Stimulated activated CD4-positive, alpha-beta T cell treated with anti-CD3 and anti-CD28 coated beads, Interleukin-2, amount 100 ng/mL, for 24 hours (primary cell): Measurements from ENCODE around the gene TGFBR3.

Source experiments
- DNase-seq, 2 donors: peaks; one replicate each; pipeline ENCODE4 v3.0.0-alpha.2; 2020

The TGFBR3 gene

GRCh38 chr1:91796390-91796654, 89.6 kb downstream of the TGFBR3 start:
- DNase-seq: no peak

GRCh38 chr1:91795591-91796389, 90.2 kb downstream of the TGFBR3 start:
- no peak for DNase-seq

DNA sequence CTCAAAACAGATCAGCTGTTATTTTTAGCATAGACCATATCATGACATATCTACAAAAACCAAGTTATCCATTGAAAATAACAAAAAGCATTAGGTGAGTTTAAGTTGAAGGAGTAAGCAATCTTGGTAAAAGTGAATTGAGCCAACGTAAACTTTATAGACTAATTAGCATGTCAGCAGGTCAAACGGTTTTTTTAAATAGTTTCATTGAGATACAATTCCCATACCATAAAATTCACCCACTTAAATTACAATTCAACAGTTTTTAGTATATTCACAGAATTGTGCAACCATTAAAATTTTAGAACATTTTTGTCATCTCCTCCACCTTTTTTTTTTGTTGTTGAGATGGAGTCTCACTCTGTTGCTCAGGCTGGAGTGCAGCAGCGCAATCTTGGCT, 92.1 kb downstream of the TGFBR3 start:
- DNase-seq: no peak

DNA sequence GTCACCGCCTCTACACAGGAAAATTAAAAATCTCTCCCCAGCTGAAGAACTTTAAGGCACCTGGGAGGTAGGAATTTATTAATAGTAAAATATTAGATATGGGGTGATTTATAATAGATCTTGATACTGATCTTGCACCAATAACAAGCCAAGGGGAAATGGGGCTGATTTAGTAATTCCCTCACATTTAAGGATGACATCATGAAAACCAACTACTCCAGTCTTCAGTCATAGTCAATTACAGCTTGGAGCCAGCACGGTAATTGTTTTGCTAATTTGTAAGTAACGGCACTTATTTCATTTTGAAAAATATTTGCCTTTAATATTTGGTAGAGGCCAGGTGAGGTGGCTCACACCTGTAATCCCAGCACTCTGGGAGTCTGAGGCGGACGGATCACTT, 92.8 kb downstream of the TGFBR3 start:
- no peak for DNase-seq

DNA sequence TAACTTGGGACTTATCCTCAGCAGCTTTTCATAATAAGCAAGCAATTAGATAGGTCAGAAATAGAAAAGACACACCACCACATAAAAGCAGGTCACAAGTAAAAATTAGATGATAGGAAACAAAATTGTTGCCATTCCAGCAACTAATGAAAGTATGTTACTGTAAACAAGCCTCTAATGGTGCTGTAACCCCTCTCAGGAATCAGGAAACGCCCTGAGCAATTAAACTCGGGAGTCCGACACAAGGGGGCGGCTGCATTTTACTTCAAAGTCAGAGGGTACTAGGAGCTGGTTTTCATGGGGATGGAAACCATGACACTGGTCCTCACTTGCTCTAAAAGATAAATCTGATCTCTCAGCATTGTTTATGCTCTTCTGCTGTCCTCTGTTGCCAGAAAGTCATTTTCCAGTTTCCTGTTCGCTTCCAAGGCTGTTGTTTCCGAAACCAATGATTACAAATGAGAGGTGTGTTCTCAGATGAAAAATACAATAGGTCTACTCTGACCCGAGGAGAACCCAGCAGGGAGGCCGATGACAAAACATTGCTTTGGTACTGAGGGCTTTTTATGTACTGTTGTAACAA, 93.4 kb downstream of the TGFBR3 start:
- no peak for DNase-seq

DNA sequence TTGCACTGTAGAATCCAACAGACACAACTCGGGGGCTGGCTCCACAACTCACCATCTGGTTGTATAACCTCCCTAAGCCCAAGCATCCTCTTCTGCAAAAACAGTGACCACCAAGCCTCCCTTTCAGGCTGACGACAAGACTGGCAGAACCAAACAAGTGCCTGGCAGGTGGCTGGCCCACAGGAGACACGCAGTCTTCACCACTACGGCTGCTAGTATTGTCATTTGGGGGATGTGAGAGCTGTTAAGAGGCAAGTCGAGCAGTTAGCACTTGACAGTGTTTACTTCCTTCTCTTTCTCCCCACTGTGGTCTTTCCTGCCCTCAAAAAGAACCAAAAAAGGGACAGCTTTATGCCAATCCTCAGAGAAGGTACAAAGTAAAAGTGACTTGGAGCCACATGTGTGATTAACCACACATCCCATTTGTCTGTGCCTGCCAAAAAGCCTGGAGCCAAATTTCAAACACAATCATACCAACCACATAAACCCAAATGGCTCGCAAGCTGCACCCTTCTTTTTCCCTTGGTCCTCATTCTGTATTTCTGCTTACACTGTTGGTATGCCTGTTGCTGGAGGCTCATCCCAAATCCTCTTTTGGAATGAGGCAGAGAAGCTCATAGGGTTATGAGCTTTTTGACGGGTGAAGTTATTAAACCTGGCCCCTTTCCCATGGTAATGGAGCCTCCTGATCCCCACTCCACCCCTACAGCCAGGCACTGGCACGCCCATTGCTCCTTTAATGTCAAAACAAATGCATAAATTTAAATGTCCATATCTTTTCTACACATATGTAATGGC, 94.1 kb downstream of the TGFBR3 start:
- DNase-seq: no peak

GRCh38 chr1:91791103-91791502, 94.8 kb downstream of the TGFBR3 start:
- DNase-seq: no peak

GRCh38 chr1:91790392-91790791, 95.6 kb downstream of the TGFBR3 start:
- no peak for DNase-seq

GRCh38 chr1:91789273-91789997, 96.5 kb downstream of the TGFBR3 start:
- DNase-seq: no peak

DNA sequence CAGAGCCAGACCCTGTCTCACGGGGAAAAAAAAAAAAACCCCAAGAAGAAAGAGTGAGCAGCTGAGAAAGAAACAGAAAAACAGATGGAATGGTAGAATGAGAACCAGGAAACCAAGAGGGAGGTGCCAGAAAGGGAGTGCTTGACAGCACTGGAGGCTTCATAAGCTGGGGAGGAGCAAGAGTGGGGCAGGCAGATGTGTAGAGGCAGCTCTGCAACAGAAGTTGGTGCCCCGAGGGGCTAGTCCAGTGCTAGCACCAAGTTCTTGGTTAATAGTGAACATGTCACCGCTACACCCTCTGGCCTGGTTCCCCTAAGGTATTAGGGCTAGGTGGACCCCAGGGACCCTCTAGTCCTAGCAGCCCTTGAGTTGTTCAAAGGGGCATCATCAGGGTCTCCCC, 98.0 kb downstream of the TGFBR3 start:
- DNase-seq: no peak

DNA sequence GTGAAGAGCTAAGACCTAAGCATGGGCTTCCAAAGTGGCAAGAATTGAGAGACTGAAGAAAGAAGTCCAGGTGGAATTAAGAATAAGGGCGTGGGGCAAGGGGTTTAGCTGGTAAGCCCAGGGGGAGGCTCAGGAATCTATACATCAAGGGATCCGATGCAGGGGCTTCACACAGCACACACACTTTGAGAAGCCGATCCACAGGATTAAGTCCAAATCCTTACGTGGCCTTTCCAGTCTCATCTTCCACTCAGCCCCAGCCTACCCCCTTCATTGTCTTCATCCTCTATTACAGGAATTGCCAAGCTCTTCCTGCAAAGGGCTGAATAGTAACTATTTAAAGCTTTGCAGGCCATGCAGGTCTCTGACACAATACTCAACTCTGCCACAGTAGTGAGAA, 101.3 kb downstream of the TGFBR3 start:
- DNase-seq: no peak

- no peak for DNase-seq
Observed at GRCh38 chr1:91784191-91784590, 101.8 kb downstream of the TGFBR3 start.

GRCh38 chr1:91783423-91784170, 102.4 kb downstream of the TGFBR3 start:
- DNase-seq: no peak

GRCh38 chr1:91781901-91782622, 103.9 kb downstream of the TGFBR3 start:
- no peak for DNase-seq

DNA sequence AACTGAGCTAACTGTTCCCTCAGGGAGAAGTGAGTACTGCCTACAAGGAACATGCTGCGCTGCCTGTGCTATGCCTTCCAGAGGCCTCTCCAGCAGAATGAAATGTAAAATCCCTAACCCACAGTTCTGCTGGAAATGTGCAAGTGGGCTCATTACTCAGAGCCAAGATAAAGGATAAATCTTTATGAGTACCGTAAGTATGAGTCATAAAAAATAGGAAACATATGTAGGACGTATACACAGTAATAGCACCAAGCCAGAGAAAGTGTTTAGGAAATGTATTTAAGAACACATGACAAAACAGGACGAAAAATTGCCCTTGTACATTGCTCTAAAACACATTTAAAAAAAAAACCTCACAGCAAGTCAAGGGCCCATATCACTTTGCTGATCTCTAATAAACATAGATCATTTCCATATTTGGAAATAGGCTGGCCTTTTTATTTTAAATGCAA, 104.6 kb downstream of the TGFBR3 start:
- DNase-seq: no peak

DNA sequence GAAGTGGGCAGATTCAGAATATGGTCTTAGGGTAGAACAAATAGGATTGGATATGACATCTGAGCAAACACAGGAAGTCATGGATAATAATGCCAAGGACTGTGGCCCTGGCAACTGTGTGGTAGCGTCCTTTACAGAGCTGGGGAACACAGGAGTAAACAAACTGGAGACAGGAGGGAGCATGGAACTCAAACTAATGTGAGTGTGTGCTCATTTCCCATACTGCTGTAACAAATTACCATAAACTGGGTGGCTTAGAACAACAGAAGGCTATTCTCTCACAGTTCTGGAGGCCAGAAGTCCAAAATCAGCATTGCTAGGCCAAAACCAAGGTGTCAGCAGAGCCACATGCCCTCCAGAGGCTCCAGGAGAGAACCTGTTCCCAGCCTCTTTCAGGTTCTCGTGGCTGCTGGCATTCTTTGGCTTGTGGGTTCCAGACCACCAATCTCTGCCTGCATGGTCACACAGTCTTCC, 106.4 kb downstream of the TGFBR3 start:
- DNase-seq: no peak

GRCh38 chr1:91778964-91779363, 107.0 kb downstream of the TGFBR3 start:
- no peak for DNase-seq

DNA sequence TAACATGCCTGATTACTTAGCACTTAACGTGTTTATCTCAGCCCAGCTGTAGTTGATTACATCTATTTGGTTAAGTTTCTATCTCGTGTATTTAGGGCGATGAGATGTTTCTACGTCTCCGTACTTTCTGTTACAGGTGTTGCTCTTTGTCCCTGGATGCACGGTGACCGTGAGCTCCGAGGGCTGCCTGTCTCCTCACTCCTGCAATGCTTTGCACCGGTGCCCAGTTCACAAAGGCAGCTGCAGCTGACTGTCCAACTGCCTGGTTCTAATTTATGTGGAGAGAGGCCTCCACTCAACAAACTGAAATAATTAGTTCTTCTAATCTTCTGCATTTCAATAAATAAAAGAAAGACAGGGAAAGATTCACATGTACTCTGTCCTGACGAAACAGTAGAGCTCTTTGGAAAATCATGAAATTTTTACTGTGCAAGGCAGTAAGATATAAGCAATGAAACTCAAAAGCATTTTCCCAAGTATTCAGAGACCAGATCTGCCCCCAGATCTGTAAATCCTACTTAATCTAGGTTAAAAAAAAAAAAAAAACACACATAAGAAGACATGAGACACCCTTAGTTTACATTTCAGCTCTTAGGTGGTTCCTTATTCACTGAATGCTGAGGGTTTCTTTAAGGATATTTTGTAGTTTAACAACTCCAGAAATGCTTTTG, 108.2 kb downstream of the TGFBR3 start:
- no peak for DNase-seq

GRCh38 chr1:91777196-91777595, 108.8 kb downstream of the TGFBR3 start:
- no peak for DNase-seq

GRCh38 chr1:91776068-91776794, 109.7 kb downstream of the TGFBR3 start:
- DNase-seq: no peak

GRCh38 chr1:91775227-91775626, 110.7 kb downstream of the TGFBR3 start:
- no peak for DNase-seq
